Measurements from ENCODE around the gene ADAM22.

DNA sequence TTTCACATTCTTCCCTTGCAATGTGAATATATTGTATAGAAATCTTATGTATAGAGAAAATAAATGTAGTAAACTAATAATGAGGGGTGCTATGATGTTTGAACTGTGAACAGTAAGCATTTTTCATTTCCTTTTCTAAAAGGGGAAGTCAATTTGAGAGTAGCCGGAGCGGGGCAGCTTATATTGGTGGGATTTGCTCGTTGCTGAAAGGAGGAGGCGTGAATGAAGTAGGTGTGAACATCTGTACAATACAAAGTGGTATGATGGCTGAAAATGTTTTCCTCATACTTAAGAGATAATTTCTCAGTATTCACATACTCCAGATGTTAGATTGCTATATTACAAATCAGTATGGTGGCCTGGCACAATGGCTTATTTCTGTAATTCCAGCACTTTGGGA is 198.7 kb downstream of the ADAM22 start:
- TF ChIP-seq ZBTB33 (IDR thresholded peaks at IDR 0.05; ENCODE audit: extremely low read depth, insufficient replicate concordance, low read length) (no peak), EZH2 (IDR thresholded peaks at IDR 0.05) (no peak)
- TF ChIP-seq, protein P1, sequence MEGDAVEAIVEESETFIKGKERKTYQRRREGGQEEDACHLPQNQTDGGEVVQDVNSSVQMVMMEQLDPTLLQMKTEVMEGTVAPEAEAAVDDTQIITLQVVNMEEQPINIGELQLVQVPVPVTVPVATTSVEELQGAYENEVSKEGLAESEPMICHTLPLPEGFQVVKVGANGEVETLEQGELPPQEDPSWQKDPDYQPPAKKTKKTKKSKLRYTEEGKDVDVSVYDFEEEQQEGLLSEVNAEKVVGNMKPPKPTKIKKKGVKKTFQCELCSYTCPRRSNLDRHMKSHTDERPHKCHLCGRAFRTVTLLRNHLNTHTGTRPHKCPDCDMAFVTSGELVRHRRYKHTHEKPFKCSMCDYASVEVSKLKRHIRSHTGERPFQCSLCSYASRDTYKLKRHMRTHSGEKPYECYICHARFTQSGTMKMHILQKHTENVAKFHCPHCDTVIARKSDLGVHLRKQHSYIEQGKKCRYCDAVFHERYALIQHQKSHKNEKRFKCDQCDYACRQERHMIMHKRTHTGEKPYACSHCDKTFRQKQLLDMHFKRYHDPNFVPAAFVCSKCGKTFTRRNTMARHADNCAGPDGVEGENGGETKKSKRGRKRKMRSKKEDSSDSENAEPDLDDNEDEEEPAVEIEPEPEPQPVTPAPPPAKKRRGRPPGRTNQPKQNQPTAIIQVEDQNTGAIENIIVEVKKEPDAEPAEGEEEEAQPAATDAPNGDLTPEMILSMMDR (IDR thresholded peaks at IDR 0.05 in 2 of 3, conservative IDR thresholded peaks at IDR 0.05 in 1 of 3; ENCODE audit: borderline replicate concordance in 1 of 3, insufficient read depth in 1 of 3, low read depth in 2 of 3, low read length in 2 of 3), result no peak
